NCI-H1092 treated with DMSO at 0.1 percent for 48 hours (cell line): ENCODE data around the gene LGALS9.
"Not testable (repeated sequence)": the region's sequence is repeated elsewhere in the genome, so short reads cannot be mapped to it uniquely, and the experiment has no call there.

Experiments
- DNase-seq: peaks from one replicate; lab custom pipeline; 2025; lab: John Stamatoyannopoulos, UW

The LGALS9 gene

DNA sequence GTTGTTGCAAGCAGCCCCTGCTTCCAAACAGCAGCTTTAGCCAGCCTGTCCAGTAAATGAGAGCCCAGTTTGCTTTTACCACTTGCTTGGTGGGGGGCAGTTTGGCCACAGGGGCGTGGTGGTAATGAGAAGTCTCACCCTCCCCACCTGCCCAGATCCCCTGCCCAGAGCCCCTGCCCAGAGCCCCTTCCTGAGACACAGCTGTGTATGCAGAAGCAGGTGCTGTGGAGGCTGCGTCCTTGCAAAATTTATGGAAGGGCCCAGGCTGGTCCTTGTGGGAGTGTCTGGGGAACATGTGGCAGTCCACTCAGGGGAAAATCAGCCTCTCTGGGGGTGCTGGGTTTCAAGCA is 27.6 kb upstream of the LGALS9 start:
- no peak for DNase-seq

DNA sequence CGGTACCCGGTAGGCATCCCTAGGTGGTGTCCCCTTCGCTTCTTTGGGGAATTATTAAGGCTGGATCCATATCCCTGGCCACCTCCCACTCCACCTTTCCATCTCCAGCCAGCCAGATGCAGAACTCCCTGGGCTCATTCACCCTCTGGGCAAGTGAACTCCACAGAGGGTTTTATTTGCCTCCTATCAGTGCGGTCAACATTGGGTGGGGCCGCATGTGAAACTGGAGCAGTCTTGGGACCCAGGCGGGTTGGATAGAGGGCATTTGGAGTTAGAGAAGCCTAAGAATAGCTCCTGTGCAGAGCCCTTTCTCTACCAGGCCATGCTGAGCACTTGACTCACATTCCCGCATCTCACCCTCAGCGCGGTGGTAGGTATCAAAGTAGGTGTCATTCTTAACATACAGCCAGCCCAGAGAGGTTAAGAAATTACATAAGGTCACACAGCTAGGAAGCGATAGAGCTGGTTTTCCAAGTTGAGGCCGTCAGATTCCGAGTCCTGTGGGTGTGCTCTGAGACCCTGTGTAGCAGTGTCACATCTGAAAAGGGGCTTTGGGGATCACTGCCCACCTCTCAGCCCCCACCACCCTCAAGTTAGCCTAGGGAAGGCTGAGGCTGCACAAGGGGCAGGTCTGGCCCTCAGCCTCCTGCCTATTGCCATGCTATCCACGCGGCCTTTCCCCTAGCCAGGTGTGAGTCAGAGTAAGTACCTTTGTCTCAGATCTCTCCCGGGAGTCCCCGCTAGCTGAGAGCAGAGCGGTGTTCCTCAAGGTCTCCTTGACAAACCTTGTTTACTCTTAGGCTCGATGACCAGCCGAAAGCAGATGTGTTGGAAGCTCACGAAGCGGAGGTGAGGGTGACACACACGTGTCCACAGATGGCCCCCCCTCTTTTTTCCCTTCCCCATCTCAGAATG is 26.9 kb upstream of the LGALS9 start:
- no peak for DNase-seq

DNA sequence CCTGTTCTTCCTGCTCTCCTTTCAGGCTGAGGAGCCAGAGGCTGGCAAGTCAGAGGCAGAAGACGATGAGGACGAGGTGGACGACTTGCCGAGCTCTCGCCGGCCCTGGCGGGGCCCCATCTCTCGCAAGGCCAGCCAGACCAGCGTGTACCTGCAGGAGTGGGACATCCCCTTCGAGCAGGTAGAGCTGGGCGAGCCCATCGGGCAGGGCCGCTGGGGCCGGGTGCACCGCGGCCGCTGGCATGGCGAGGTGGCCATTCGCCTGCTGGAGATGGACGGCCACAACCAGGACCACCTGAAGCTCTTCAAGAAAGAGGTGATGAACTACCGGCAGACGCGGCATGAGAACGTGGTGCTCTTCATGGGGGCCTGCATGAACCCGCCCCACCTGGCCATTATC is 25.6 kb upstream of the LGALS9 start:
- no peak for DNase-seq

DNA sequence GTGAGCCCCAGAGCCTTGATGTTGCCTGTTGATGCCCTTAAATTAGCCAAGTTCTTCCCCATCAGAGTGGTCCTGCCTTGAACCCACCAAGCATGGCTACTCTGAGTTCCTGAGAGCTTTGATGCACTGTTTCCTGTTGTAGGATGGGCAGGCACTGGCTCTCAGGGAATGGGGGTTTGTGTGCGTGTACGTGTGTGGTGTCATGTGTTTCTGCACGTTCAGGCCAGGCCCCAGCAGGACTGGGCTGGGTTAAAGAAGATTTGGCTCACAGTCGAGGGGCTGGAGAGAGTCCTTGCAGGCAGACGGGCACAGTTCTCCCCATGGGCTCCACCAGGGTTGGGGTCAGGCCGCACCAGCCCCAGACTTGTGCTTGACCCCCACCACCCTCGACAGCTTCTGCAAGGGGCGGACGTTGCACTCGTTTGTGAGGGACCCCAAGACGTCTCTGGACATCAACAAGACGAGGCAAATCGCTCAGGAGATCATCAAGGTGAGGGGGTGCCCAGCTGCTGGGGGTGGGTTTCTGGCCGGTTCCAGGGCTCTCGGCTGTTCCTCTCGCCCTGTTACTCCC is 23.4 kb upstream of the LGALS9 start:
- no peak for DNase-seq

DNA sequence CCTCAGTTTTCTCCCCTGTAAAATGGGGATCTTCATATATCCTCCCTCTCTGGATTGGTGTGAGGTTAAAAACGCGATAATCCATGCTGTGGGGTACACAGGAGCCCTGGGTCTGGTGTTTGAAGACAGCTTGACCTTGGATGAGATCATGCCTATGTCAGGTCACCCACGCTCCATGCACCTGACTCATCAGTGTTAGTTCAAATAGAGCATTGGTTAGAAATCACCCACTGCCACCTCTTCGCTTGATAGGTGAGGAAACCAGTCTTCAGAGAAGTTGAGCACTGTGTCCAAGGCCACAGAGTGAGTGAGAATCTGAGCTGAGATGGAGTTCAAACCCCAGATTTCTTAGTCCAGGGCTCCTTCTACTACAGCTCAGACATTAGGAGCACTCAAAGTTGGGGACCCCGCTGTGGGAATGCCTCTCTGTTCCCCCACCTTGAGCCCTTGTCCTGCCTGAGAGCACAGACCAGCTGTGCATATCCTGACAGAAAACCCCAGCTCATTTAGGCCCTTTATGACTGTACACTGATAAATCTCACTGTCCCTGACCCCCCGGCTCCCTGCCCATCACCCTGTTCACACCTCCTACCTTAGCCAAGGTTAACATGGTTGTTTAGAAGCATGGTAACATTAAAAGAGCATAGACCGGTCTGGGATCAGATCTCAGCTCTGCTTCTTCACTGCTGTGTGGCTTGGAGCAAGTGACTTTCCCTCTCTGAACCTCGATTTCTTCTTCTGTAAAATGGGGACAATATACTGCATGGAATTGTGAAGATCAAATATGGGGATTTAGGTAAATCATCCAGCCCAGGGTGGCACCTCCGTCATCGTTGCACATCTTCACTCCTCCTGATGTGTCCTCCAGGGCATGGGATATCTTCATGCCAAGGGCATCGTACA is 22.4 kb upstream of the LGALS9 start:
- no peak for DNase-seq

DNA sequence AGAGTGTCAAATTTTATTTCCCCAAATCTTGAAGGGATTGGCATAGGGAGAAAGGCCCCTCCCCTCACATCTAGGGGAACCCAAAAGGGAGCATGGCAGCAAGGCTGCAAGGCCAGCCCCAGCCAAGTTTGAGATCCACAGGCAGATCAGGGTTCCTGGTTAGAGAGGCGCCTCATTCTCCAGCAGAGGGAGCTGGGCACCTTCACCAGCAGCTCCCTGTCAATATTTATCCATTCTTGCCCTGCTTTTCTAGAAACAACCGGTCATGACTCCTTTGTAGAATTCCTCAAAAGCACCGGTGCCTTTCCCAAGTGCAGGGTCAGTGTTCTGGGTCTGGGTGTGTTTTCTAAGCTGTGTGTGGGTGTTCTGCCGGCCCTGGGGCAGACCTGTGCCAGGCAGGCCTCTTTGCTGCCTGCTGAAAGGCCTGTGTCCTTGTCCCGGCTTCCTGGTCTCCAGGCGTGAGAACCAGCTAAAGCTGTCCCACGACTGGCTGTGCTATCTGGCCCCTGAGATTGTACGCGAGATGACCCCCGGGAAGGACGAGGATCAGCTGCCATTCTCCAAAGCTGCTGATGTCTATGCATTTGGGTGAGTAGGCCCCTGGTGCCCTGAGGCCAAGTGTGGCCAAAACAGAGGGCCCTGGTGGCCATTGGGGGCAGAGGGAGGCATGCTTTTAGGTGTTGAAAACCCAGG is 21.2 kb upstream of the LGALS9 start:
- DNase-seq: peak; percentile 21

DNA sequence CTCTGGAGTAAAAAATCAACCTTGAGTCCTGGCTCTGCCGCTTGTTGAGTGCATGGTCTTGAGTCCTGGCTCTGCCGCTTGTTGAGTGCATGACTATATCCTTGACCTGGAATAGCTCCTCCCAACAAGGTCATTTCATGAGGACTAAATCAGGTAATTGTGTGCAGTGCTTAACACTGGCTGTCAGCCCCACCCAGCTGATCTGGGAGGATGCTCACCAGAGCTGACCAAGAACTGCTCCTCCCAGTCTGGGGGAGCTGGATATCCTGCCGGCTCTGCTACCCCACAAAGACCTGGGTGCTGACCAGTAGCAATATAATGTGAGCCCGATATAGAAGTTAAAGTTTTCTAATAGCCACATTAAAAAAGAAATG is 20.7 kb upstream of the LGALS9 start:
- no peak for DNase-seq

DNA sequence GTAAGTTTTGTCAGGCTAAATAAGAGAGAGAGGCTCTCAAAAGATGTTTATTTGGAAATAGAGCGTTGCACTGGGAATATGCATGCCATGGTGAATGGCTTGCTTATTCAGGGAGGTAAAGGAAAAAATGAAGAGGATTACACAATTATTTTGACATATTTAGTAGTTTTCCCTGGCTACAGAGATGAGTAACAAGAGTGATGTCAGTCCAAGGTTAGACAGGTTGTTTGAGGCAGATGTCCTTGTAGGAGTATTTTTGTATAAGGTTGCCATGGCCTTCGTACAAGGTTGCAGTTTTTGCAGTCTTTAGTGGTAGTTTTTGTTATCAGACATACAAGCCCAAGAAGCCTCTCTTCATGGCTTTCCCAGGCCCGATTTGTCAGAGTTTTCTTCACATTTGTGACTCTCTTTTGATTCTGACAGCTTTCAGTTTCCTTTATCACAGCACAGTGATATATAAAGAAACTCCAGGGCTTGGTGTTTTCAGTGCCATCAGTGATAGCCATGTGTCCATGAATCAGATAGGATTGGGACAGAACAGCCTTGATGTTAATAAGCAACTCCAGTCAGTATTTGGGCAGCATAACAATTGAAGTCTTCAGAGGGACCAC is 18.7 kb upstream of the LGALS9 start:
- DNase-seq: no peak

DNA sequence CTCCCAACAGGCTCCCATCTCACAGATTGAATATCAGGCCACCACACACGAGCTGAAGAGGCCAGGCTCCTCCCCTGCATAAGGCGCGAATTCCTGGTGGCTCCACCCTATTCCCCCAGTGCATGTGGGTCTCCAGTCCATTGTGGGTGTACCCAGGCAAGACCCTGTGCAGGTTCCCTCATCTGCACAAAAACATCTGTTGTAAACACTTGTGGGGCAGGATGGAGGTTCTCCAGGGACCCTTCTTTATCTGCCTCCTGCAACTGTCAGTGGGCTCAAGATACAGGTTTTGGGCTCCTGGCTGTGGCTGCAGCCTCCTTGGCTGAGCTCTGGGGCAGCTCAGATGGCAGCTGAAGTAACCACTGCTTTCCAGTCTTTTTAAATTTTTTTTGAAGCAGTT is 17.6 kb upstream of the LGALS9 start:
- DNase-seq: no peak

DNA sequence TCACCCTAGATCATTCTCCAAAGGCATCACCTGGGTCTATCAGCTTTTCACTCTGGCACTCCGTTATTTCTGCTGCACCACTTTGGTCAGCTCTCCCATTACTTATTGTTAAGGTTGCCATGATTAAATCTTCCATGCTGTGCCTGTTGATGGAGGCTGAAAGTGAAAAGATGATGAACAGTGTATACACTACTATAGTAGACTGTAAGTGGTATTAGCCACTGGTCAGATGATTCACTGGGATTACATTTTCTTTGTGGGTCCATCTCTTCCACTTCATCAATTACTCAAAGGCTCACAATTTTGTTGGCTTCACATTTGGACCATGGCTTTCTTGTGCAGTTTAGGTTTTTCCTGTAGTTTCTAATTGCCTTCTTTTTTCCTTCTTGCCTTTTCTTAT is 15.9 kb upstream of the LGALS9 start:
- DNase-seq: no peak

DNA sequence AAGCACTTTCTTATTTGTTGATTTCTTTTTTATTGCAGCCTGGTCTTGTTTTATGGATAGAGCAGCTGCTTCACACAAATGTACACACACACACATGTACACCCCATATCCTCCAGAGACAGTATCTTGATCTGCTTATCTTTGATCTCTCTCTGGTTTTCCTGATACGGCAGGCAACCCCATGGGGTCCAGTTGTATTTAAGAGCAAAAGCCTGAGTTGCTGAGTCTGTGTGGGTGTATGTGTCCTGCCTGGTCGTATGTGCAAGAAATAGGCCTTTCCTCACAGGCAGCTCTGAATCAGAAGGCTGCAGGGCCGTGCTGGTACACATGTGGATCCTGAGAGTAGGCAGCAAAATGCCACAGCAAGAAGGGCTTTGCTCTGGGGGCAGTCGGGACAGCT is 14.6 kb upstream of the LGALS9 start:
- DNase-seq: no peak

DNA sequence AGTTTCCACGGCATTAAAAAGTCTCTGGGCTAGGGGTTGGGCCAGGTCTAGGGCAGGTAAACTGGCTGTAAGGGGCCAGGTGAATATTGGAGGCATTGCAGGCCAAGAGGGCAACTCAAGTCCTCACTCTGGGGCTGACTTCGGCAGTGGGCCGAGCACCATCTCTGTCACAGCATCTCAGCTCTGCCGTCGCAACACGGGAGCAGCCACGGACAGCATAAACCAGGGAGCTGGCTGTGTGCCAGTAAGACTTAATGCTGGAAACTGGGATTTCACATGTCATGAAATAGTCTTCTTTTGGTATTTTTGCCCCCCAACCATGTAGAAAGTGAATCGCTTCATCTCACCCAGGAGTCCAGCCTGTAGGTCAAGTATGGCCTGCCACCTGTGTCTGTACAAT is 12.6 kb upstream of the LGALS9 start:
- no peak for DNase-seq

DNA sequence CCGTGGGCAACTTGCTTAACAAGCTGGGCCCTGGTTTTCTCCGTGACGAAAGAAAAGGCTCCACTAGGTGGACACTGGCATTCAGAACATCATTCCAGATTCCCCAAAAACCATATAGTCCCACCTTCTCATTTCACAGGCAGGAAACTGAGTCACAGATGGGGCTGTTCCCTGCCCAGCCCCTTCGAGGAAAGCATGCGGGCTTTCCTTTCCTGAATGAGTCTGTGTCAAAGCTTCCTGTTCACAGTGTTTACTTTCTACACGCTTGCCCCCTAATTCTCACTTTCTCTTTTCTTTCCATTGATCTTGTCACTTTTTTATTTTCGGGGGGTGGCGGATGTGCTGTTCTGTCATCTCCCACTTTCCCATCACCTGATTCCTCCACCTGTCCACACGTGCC is 10.3 kb upstream of the LGALS9 start:
- DNase-seq: no peak

DNA sequence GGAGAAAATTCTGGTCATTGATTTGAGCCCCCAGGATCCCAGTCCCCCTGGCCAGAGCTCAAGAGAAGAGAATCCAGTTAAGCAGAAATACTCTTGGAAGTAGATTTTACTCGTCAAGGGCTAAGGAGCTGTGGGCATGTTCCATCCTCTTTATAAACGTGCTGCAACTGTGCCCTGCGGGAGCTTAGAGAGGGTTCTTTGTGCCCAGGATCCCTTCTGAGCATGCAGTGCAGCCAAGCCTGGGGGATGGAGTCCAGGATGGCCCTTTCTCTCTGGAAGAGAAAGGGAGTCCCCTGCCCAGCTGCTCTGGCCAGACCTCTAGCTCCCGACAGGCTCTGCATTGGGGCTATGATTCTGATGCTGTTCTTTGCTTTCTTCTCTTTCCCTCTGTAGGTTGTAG is 9.5 kb upstream of the LGALS9 start:
- DNase-seq: no peak

DNA sequence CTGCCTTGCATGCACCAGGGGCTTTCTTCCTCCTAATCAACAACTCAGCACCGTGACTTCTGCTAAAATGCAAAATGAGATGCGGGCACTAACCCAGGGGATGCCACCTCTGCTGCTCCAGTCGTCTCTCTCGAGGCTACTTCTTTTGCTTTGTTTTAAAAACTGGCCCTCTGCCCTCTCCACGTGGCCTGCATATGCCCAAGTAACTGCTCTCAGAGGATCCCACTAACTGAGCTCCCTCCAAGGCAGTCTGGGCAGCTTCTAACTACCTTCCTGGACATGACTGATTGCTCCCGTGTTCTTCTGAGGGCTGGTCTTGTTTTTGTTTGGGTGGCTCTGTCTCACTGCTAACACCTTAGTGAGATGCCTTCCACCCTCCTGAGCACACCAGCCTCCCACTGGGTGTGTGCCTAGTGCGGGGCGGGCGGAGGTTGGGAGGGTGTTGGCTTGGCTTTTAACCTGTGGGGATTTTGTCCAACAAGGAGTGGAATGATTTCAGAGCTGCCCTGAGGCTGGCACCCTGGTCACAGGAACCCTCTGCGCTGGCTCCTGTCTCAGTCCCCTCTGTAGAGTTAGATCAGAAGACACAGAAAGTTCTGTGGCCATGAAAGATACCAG is 8.9 kb upstream of the LGALS9 start:
- DNase-seq: no peak

DNA sequence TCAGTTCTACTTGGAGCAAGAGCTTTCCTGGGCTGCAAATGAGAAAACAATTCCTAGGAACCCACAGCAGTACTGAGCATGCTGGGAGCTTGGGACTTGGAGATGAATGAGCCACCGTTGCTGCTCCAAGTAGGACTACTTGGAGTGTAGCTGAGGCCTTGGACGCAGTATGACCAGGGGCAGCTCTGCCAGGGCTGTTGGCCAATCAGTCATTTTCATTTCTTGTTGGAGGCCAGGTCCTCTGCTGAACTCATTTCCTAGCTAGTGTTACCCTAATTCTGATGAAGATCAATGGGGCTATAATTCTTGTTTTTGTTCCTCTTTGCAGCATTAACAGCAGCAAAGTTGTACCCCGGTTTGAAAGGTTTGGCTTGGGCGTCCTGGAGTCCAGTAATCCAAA is 8.0 kb upstream of the LGALS9 start:
- no peak for DNase-seq

DNA sequence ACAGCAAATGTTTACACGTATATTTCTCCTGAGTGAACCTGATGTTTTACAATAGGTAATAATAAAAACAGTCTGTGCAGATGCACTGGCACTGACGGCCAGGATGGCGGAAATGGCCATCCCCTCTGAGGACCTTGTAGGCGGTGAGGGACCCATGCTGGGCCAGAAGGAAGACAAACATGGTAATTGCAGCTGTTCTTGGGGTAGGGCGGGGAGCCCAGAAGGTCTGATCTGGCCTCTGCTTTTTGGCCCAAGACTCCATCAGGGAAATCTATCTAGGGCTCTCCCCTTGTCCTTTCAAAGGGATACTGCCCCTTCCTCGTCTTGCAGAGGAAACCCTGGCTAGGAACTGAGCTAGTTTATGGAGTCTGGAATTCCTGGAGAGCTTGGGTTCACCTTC is 7.4 kb upstream of the LGALS9 start:
- no peak for DNase-seq

DNA sequence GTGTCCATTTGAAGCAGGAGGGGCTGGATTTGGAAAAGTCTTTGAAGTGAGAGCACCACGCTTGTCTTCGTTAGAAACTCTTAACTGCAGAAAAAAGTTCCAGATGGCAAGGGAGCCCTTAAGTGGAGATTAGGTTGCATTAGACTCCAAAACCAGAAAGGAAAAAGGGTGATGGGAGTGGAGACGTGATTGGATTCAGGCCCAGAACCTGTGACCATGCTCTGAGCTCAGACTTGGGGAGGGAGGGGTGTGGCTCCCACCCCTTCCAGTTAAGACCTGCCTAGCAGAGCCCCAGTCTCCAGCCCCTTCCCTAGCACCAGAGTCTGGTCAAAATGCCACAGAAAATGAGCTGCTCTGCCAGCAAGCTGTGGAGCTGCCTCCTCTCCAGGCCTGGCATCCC is 6.4 kb upstream of the LGALS9 start:
- no peak for DNase-seq

DNA sequence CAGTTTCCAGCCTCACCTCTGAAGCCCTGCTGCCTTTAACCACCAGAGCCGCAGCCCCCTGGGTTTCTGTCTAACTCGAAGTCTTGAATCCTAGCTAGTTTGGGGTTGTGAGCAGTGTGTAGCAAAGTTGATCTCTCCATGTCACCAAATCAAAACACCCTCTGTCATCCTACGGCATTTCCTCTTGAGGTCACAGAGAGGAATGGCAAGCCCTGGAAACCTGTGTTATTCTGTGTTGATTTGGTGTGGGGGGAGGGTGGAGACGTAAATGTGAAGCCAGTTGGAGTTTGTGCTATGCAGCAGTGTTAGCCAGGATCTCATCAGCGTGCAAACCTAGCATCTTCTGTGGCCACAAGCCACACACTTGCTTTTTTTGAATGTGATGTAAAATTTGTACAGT is 5.1 kb upstream of the LGALS9 start:
- no peak for DNase-seq

DNA sequence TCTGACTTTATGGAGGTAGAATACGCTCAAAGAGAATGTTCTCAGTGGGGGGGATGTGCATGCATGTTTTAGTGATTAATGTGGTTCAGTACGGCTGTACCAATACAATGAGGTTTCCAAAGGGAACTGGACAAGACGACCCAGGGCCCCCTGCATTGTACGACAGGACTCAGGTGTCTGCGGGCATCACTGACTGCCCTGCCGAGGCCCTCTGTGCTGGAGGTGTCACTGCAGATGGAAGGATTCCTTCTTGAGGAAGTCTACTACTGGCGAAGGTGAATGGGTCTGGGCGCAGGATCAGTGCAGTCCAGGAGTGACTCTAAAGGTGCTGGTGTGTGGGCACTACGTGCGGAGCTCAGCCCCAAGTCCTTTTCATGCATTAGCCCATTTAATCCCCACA is 3.5 kb upstream of the LGALS9 start:
- DNase-seq: no peak

DNA sequence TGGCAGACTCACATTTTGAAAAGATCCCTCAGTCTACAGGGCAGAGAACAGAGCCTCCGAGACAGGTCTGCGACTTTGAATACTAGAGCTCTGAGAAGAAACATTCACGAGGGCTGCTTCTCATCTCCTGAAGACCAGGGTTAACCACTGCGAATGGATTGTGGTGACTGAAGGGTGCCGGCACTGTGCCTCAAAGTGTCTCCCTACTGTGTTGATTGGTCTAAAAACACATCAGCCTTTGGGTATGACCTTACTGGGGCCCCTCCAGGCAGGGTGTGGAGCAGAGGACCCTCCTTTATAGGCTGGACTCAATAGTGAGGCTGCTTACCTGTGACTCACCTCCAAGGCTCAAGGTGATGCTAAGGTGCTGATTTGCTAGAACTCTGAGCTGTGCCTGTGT is 2.6 kb upstream of the LGALS9 start:
- DNase-seq: no peak

DNA sequence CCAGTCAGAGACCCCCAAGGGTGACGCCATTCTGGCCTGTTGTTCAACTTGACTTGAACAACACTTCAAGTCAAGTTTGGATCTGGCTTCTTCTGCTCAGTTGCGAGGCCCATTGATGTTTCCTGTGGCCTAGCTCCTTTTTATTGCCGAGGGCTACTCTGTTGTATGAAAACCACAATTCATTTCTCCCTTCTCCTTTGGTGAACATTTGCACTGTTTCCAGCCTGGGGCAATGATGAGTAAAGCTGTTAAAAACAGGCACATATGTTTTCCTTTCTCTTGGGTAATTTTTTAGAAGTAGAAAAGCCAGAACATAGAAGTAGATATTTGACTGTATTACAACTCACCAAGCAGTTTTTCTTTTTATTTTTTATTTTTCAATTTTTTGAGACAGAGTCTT is 1.7 kb upstream of the LGALS9 start:
- DNase-seq: not testable (repeated sequence)
